Activated CD4-positive, alpha-beta T cell treated with anti-CD3 and anti-CD28 coated beads, Interleukin-2, amount 10 ng/mL, durations not matched to agents 24 days and 14 days (primary cell): ENCODE results near the gene WDR33. TPM values are rescaled to one million over a fixed set of nuclear protein-coding genes. Genes with fewer than 3 reads are reported as not detected.
"Not testable (repeated sequence)": the region's sequence is repeated elsewhere in the genome, so short reads cannot be mapped to it uniquely, and the experiment has no call there.

ENCODE experiments used
- DNase-seq: peaks from one replicate; pipeline ENCODE4 v3.0.0; 2022
- H3K27ac Mint-ChIP-seq: one replicate; pipeline ENCODE4 v1.8.0; 2022; ENCODE audit warnings: mild to moderate bottlenecking, mixed read lengths
- H3K27me3 Mint-ChIP-seq: one replicate; pipeline ENCODE4 v1.8.0; 2022; ENCODE audit warnings: mixed read lengths
- H3K36me3 Mint-ChIP-seq: one replicate; pipeline ENCODE4 v1.8.0; 2022; ENCODE audit warnings: low read depth, mild to moderate bottlenecking, mixed read lengths
- H3K4me1 Mint-ChIP-seq: one replicate; pipeline ENCODE4 v1.8.0; 2021; ENCODE audit warnings: mixed read lengths
- H3K4me3 Mint-ChIP-seq: one replicate; pipeline ENCODE4 v1.8.0; 2022; ENCODE audit warnings: mild to moderate bottlenecking, moderate library complexity, mixed read lengths
- H3K9me3 Mint-ChIP-seq: one replicate; pipeline ENCODE4 v1.8.0; 2021; ENCODE audit warnings: mixed read lengths
- intact Hi-C: fragments of 100-400 bp; cut with micrococcal nuclease; formaldehyde crosslinking; loops from one replicate; pipeline ENCODE4 v1.15.1; 2023
- total RNA-seq: library from RNA; stranded (reverse); gene quantifications from 2 replicates; pipeline ENCODE4 v1.2.3, GENCODE V29; 2022

The WDR33 gene
- total RNA-seq = 76.7 and 79.5 TPM in 2 replicates

DNA sequence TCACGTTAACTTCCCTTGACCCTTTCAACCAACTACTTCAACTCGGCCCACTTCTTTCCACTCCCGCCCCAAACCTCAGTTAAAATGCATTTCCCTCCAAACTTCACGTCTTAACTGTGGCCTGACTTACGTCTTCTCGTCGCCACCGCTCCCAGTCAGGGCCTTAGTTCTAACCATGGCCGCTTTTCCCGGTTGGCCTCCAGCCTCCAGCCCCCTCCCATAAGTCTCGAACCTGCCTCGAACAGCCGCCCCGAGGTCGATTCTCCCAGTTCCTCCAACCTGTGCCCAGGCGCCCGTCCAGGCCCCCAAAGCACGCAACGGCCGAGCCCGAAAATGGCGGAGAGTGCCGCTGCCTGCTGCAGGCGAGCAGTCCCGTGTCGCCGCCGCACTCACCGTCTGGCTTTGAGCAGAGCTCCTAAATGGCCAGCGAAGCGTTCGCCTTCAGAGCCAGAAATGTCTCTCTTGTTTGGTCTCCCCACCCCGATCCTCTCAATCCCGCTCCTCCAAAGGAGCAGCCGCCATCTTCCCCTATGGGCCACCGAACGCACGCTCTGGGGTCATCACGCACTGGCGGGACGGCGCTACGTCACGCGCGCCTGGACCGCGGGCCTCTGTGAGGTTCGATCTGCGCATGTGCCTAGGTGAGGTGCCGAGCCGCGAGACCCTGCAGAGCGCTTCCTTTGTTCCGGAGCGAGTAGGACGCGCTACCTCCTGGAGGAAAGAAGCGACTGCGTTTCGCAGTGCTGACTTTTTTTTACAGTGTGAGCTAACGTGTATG, at the start of gene WDR33:
WDR33 (minus strand) TSS at position 553 of the 778 bp plus-strand sequence. CDS start 40,190 bp downstream, outside the sequence.
- H3K36me3 Mint-ChIP-seq = peaks cover 21% of the 10 kb centered on the region
- peak; percentile 98 for DNase-seq
- intact Hi-C loops = loop anchor here (1.0 to 5.0 kb wide), 7 partner anchors 19 to 424 kb away; partner anchors contain the start of genes IWS1, MAP3K2, POLR2D and SFT2D3

DNA sequence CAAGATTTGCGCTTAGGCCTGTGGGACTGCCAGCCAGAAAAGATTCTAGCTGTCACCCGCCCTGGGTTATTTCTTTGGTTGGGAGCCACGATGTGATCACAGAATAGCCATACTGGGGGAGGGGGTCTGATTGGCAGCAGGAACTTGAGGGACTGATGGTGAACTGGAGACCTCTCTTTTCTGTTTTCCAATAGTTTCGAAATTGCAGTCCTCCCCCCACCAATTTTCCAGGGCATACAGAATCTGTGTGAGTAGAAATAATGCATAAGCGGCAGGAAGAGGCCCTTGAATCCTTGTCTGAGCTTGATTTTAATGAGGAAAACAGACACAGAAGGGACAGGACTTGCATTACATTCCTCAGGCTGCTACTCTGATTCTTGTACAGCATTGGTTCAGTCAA, 49.2 kb upstream of the WDR33 start:
- peaks cover 35% of the 10 kb centered on the region for H3K36me3 Mint-ChIP-seq
- no peak for DNase-seq
- no peak overlapping the region for H3K27ac Mint-ChIP-seq
- intact Hi-C loops = loop anchor here (2.0 kb wide), 1 partner anchor 15 kb away; no protein-coding TSS in a partner anchor
- H3K4me3 Mint-ChIP-seq = no peak overlapping the region
- H3K9me3 Mint-ChIP-seq = no peaks in the 10 kb centered on the region
- peaks cover 18% of the 10 kb centered on the region for H3K4me1 Mint-ChIP-seq
- H3K27me3 Mint-ChIP-seq = no peaks in the 10 kb centered on the region

More for the DNA sequence above, at the start of gene WDR33:
- peak within 1 kb of the TSS; percentile 98 for H3K27ac Mint-ChIP-seq
- peaks cover 1% of the 10 kb centered on the region for H3K27me3 Mint-ChIP-seq
- H3K4me3 Mint-ChIP-seq = peak within 1 kb of the TSS; percentile 86
- no peaks in the 10 kb centered on the region for H3K9me3 Mint-ChIP-seq
- H3K4me1 Mint-ChIP-seq = peaks cover 34% of the 10 kb centered on the region

DNA sequence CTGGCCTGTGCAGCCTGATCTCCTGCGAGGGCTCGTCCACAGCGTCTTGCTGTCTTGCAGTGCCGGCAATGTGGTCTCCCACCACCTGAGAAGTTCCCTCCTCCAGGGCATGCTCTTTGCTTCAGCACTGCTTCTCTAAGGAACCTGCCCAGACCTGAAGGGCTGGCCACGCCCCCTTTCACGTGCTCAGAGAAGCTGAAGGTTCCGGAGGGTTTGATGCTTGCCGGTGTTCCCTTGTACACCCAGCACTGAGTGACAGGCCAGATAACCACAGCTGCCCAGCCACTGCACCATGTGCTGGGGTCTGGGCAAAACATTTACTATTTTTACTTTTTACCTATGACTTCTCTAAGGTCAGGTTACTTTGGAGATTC, 48.7 kb upstream of the WDR33 start:
- H3K36me3 Mint-ChIP-seq = peaks cover 30% of the 10 kb centered on the region
- H3K9me3 Mint-ChIP-seq = no peaks in the 10 kb centered on the region
- peak overlapping the region; percentile 56 for H3K4me3 Mint-ChIP-seq
- H3K27ac Mint-ChIP-seq = peak overlapping the region; percentile 48
- intact Hi-C loops = loop anchor here (2.0 to 5.0 kb wide), 2 partner anchors 15 to 157 kb away; partner anchors contain the start of gene SFT2D3
- peak; percentile 85 for DNase-seq
- H3K27me3 Mint-ChIP-seq = no peaks in the 10 kb centered on the region
- H3K4me1 Mint-ChIP-seq = peaks cover 18% of the 10 kb centered on the region

DNA sequence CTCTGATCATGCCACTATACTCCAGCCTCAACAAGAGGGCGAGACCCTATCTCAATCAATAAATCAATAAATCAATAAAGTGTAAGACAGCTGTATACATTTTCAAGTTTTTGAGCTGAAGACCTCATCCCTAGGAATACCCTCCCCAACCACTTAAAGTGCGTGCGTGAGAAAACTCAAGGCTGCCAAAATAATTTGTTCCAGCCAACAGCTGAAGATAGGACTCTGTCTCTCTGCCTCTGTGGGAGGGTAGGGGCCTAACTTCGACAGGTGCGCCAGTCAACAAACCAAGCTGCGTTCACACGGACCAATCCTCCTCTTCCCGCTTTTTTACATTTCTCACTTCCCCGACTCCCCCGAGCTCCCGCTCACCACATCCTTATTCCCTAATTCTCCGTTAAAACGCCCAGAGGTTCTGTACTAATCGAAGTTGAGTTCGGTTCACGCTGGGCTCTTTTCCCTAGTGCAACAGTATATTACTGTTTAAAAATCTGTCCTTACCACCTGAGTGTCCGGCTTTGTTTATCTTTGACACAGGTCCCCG, 46.4 kb upstream of the WDR33 start:
- intact Hi-C loops = loop anchor here (1.0 to 5.0 kb wide), 3 partner anchors 27 to 234 kb away; partner anchors contain the start of genes SFT2D3 and UGGT1
- peak; percentile 74 for DNase-seq
- H3K4me3 Mint-ChIP-seq = peak overlapping the region; percentile 93
- peaks cover 27% of the 10 kb centered on the region for H3K4me1 Mint-ChIP-seq
- no peaks in the 10 kb centered on the region for H3K9me3 Mint-ChIP-seq
- peak overlapping the region; percentile 90 for H3K27ac Mint-ChIP-seq
- peaks cover 27% of the 10 kb centered on the region for H3K36me3 Mint-ChIP-seq
- H3K27me3 Mint-ChIP-seq = no peaks in the 10 kb centered on the region

DNA sequence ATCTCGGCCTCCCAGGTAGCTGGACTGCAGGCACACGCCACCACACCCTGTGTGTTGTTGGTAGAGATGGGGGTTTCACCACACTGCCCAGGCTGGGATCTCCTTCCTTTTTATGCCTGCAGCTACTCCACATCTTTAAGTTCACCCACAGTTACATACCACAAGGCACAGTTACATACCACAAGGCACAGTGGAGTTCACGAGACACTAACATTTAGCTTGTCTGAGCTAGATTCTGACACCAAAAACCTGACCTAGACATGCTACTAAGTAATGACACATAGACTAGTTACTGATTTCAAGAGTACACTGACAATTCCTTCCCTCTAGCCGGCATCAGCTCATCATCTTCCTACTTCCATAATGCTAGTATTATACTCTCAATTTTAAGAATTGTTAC, 42.7 kb upstream of the WDR33 start:
- no peak for DNase-seq
- Mint-ChIP-seq H3K4me3 (no peak overlapping the region), H3K27ac (peak overlapping the region; percentile 5), H3K36me3 (peaks cover 55% of the 10 kb centered on the region), H3K9me3 (no peaks in the 10 kb centered on the region), H3K4me1 (peaks cover 27% of the 10 kb centered on the region), H3K27me3 (no peaks in the 10 kb centered on the region)
- intact Hi-C loops = no loop called here

DNA sequence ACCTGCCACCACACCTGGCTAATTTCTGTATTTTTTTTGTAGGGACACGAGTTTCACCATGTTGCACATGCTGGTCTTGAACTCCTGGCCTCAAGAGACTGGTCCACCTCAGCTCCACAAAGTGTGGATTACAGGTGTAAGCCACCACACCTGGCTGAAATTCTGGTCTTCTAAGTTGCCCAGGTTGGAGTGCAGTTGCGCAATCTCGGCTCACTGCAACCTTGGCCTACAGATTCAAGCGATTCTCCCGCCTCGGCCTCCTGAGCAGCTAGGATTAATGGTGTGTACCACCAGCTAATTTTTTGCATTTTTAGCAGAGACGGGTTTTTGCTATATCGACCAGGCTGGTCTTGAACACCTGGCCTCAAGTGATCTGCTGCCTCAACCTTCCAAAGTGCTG, 41.4 kb upstream of the WDR33 start:
- Mint-ChIP-seq H3K27me3 (no peaks in the 10 kb centered on the region), H3K9me3 (no peaks in the 10 kb centered on the region), H3K4me3 (no peak overlapping the region), H3K36me3 (peaks cover 58% of the 10 kb centered on the region), H3K27ac (no peak overlapping the region), H3K4me1 (peaks cover 23% of the 10 kb centered on the region)
- DNase-seq = no peak
- intact Hi-C loops = no loop called here

DNA sequence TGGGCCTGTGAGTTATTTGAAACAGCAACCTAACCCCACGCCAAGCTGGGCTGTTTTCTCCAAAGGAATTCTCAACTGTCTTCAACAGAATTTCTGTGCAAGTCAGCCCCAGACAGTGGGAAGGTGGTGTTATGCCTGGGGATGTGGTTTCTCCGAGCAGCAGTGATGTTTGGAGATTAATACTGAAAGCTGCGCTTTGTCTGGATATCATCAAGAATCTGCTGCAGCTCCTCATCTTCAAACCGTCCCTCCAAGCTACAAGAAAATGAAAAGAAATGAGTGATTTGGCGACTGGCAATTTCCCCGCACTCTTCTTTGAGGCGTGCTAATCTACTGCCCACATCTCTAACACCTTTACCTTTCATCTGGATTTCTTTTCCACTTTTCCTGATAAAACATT, 37.0 kb upstream of the WDR33 start:
- intact Hi-C loops = no loop called here
- no peaks in the 10 kb centered on the region for H3K27me3 Mint-ChIP-seq
- no peak overlapping the region for H3K27ac Mint-ChIP-seq

DNA sequence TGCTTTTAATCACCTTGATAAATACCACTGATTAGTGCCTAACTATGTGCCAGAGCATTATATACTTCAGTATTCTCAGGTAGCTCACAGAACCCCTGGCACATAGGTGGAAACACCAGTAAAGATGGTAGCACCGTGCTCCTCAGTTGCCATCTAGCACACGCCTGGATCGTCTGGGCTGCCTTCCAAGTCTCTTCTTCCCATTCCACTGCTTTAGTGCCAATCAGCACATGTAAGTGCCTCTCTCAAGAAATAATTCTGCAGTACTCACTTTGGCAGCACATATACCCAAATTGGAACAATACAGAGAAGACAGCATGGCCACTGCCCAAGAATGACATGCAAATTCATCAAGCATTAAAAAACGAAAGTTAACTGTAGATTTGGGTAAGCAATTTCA, 34.0 kb upstream of the WDR33 start:
- DNase-seq = no peak
- Mint-ChIP-seq H3K27ac (no peak overlapping the region), H3K9me3 (no peaks in the 10 kb centered on the region), H3K4me3 (no peak overlapping the region), H3K27me3 (no peaks in the 10 kb centered on the region), H3K4me1 (peaks cover 6% of the 10 kb centered on the region), H3K36me3 (peaks cover 41% of the 10 kb centered on the region)
- intact Hi-C loops = no loop called here

More for the DNA sequence above, 37.0 kb upstream of the WDR33 start:
- DNase-seq = no peak
- no peak overlapping the region for H3K4me3 Mint-ChIP-seq
- peaks cover 7% of the 10 kb centered on the region for H3K4me1 Mint-ChIP-seq
- H3K9me3 Mint-ChIP-seq = no peaks in the 10 kb centered on the region
- H3K36me3 Mint-ChIP-seq = peaks cover 65% of the 10 kb centered on the region

DNA sequence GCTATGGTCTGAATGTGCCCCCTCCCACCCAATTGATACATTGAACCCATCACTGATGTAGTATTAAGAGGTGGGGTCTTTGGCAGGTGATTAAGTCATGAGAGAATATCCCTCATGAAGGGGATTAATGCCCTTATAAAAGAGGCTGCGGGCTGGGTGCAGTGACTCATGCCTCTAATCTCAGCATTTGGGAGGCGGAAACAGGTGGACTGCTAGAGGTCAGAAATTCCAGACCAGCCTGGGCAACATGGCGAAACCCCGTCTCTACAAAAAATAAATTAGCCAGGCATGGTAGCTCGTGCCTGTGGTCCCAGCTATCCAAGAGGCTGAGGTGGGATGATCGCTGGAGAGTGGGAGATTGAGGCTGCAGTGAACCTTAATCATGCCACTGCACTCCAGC, 32.7 kb upstream of the WDR33 start:
- H3K4me3 Mint-ChIP-seq = no peak overlapping the region
- H3K36me3 Mint-ChIP-seq = peaks cover 28% of the 10 kb centered on the region
- intact Hi-C loops = no loop called here
- H3K27ac Mint-ChIP-seq = no peak overlapping the region
- peaks cover 4% of the 10 kb centered on the region for H3K4me1 Mint-ChIP-seq
- H3K9me3 Mint-ChIP-seq = no peaks in the 10 kb centered on the region
- no peak for DNase-seq
- no peaks in the 10 kb centered on the region for H3K27me3 Mint-ChIP-seq

DNA sequence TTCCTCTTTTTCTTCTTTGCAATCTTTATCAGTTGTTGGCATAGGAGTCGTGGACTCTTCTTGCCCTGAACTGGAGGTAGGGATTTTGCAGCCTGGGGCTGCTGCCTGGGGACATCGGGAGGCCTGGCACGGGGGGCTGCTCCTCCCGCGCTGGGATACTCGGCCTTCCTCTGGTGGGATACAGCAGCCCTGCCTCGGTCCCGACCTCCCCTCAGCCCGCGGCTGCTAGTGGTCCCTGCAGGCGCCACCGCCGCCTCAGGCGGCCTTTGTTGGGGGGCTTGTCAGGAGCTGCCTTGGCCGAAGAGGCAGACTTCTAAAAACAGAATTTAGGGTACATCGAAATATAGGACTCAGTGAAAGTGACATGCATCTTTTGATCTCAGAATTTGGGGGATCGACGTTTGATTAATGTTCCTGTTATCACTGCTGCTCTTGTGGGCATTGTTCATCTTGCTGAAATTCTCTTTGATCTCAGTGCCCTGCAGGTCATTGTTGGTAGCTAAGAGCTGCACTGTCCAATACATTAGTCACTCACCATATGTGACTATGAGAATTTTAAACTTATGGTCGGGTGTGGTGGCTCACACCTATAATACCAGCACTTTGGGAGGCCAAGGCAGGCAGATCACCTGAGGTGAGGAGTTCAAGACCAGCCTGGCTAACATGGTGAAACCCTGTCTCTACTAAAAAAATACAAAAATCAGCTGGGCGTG, 30.7 kb upstream of the WDR33 start:
- H3K9me3 Mint-ChIP-seq = no peaks in the 10 kb centered on the region

DNA sequence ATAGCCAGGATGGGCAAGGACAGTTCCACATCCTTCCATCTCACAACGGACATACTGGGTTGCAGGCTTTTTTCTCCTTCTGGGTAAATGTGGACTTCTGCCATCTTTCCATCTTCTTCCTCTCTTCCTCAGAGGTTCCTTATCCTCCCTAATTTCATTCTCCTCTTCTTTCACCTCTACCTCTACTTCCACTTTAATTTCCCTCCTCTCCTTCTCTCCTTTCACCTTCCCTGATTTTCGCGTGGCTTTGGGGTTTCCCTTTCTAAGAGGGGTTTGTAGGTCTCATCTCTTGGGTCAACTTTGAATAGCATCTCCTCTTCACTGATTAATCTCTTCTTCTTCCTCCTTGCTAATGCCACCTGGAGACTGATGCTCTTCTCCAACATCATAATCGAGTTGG, 29.9 kb upstream of the WDR33 start:
- DNase-seq = no peak
- Mint-ChIP-seq H3K4me3 (no peak overlapping the region), H3K9me3 (no peaks in the 10 kb centered on the region), H3K27ac (no peak overlapping the region), H3K36me3 (peaks cover 11% of the 10 kb centered on the region), H3K27me3 (no peaks in the 10 kb centered on the region), H3K4me1 (peaks cover 4% of the 10 kb centered on the region)
- intact Hi-C loops = no loop called here

More for the DNA sequence above, 30.7 kb upstream of the WDR33 start:
- Mint-ChIP-seq H3K27ac (no peak overlapping the region), H3K4me3 (no peak overlapping the region), H3K27me3 (no peaks in the 10 kb centered on the region), H3K4me1 (peaks cover 4% of the 10 kb centered on the region), H3K36me3 (peaks cover 16% of the 10 kb centered on the region)
- intact Hi-C loops = no loop called here
- DNase-seq = no peak

DNA sequence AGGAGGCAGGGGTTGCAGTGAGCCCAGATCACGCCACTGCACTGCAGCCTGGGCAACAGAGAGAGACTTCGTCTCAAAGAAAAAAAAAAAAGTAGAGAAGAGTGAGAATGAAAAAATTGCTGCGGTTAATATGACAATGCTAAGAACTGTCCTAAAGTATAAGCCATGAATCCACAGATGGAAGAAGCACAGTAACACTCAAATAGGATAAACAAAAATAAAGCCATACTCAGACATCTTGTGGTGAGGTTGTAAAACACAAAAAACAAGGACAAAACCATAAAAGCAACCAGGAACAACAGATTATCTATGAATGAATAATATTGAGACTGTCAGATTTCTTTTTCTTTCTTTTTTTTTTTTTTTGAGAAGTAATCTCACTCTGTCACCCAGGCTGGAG, 24.0 kb upstream of the WDR33 start:
- intact Hi-C loops = no loop called here

DNA sequence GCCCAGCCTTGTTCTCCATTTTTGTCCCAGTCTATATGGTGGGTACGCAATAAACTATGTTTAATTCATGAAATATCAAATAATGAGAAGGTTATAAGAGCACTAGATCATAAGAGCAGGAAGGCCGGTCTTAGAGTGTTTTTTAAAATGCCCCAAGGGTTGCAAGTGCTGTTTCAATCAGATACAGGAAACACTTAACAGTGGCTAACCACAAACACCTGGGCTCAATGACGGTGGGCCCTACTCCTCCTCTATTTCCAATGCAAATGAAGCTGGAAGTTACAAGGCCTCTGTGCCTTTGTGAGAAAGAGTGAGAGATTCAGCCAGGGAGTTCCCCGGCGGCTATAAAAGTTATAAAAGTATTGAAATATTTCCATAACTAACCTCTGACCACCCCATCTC, 18.9 kb upstream of the WDR33 start:
- H3K27me3 Mint-ChIP-seq = peaks cover 2% of the 10 kb centered on the region
- peak; percentile 90 for DNase-seq
- H3K9me3 Mint-ChIP-seq = peaks cover 9% of the 10 kb centered on the region
- intact Hi-C loops = loop anchor here (1.0 kb wide), 2 partner anchors 19 to 27 kb away; partner anchors contain the start of gene WDR33
- peak overlapping the region; percentile 53 for H3K4me3 Mint-ChIP-seq
- H3K4me1 Mint-ChIP-seq = peaks cover 19% of the 10 kb centered on the region
- H3K27ac Mint-ChIP-seq = peak overlapping the region; percentile 68
- H3K36me3 Mint-ChIP-seq = peaks cover 14% of the 10 kb centered on the region

More for the DNA sequence above, 24.0 kb upstream of the WDR33 start:
- H3K4me1 Mint-ChIP-seq = peaks cover 8% of the 10 kb centered on the region
- no peaks in the 10 kb centered on the region for H3K9me3 Mint-ChIP-seq
- H3K27me3 Mint-ChIP-seq = peaks cover 2% of the 10 kb centered on the region
- H3K4me3 Mint-ChIP-seq = no peak overlapping the region
- DNase-seq = no peak
- H3K36me3 Mint-ChIP-seq = no peaks in the 10 kb centered on the region
- H3K27ac Mint-ChIP-seq = no peak overlapping the region

DNA sequence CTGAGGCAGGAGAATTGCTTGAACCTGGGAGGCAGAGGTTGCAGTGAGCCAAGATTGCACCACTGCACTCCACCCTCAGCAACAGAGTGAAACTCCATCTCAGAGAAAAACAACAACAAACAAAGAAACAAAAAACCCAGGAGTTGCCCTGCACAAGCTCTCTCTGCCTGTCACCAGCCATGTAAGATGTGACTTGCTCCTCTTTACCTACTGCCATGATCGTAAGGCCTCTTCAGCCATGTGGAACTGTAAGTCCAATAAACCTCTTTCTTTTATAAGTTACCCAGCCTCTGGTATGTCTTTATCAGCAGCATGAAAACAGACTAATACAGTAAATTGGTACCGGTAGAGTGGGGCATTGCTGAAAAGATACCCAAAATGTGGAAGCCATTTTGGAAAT, 15.7 kb upstream of the WDR33 start:
- H3K27me3 Mint-ChIP-seq, H3K9me3 Mint-ChIP-seq, DNase-seq, H3K27ac Mint-ChIP-seq, intact Hi-C loops, H3K4me3 Mint-ChIP-seq: not testable (repeated sequence)
- Mint-ChIP-seq H3K36me3 (peaks cover 14% of the 10 kb centered on the region), H3K4me1 (peaks cover 18% of the 10 kb centered on the region)
